A673 (cell line): ENCODE measurements around the gene PALD1. TPM values are rescaled to one million over a fixed set of nuclear protein-coding genes. Genes with fewer than 3 reads are reported as not detected.

Experiments used
- BruUV-seq: library from RNA; stranded (reverse); fragments of 400-500 nt; replicated peaks from 2 replicates; lab custom pipeline; 2021; lab: Mats Ljungman, UMichigan
- CTCF ChIA-PET: fragments of 300-600 bp; sonication (Branson Sonifier 250); formaldehyde crosslinking; loops from one replicate; lab custom pipeline; 2022; ENCODE audit warnings: antibody characterized with exemption; lab: Charles Lee
- POLR2A ChIA-PET: fragments of 300-600 bp; sonication (Branson Sonifier 250); formaldehyde crosslinking; loops from one replicate; lab custom pipeline; 2022; ENCODE audit warnings: antibody characterized with exemption; ENCODE audit not compliant: low non-redundant PET; lab: Charles Lee
- DNase-seq: peaks from one replicate; pipeline ENCODE4 v3.0.0-alpha.2; 2015; ENCODE audit warnings: low spot score
- H3K27ac ChIP-seq: fragments of 200-600 bp; sonication (generic); 2 replicates; pipeline ENCODE4 v1.5.1; 2016; ENCODE audit warnings: mixed run types, low read depth, mild to moderate bottlenecking, mixed read lengths, antibody characterized with exemption, low read length; ENCODE audit not compliant: poor library complexity, severe bottlenecking
- H3K27me3 ChIP-seq: fragments of 200-600 bp; sonication (generic); replicated peaks from 2 replicates; pipeline ENCODE4 v1.6.1; 2017; ENCODE audit warnings: mixed run types, low read depth, mild to moderate bottlenecking, mixed read lengths, antibody characterized with exemption, low read length; ENCODE audit not compliant: insufficient read depth, poor library complexity
- H3K36me3 ChIP-seq: fragments of 200-600 bp; sonication (generic); 2 replicates; pipeline ENCODE4 v1.6.1; 2016; ENCODE audit warnings: mixed run types, mild to moderate bottlenecking, mixed read lengths, antibody characterized with exemption, low read length; ENCODE audit not compliant: insufficient read depth, poor library complexity, severe bottlenecking
- H3K4me1 ChIP-seq: fragments of 200-600 bp; sonication (generic); 2 replicates; pipeline ENCODE4 v1.6.1; 2017; ENCODE audit warnings: mixed run types, mild to moderate bottlenecking, mixed read lengths, antibody characterized with exemption, low read length; ENCODE audit not compliant: insufficient read depth, poor library complexity, severe bottlenecking
- H3K4me3 ChIP-seq: fragments of 200-600 bp; sonication (generic); 2 replicates; pipeline ENCODE4 v1.5.1; 2016; ENCODE audit warnings: low read depth, mixed run types, mild to moderate bottlenecking, mixed read lengths, low read length; ENCODE audit not compliant: poor library complexity, severe bottlenecking
- H3K9me3 ChIP-seq: fragments of 200-600 bp; sonication (generic); 2 replicates; pipeline ENCODE4 v1.6.1; 2016; ENCODE audit warnings: mixed run types, low read depth, mild to moderate bottlenecking, mixed read lengths, antibody characterized with exemption, low read length; ENCODE audit not compliant: poor library complexity, severe bottlenecking
- EZH2 ChIP-seq: fragments of 200-600 bp; sonication (generic); IDR thresholded peaks from 2 replicates; pipeline ENCODE4 v1.6.1; 2017; ENCODE audit warnings: borderline replicate concordance, low read depth, mild to moderate bottlenecking, mixed read lengths, antibody characterized with exemption, low read length; ENCODE audit not compliant: poor library complexity, severe bottlenecking
- intact Hi-C: fragments of 100-400 bp; cut with micrococcal nuclease; formaldehyde crosslinking; loops from one replicate; pipeline ENCODE4 v1.10.0; 2022; ENCODE audit not compliant: unreplicated experiment
- total RNA-seq: library from RNA; stranded (reverse); gene quantifications from 2 replicates; pipeline ENCODE4 v1.2.3, GENCODE V29; 2021
- TF ChIP-seq, protein P1 (sequence below): fragments of 300-800, 200-600 bp; sonication (generic); conservative IDR thresholded peaks from 2 replicates; pipeline ENCODE4 v1.5.1; 2017; ENCODE audit warnings: low read depth, mild to moderate bottlenecking, antibody characterized with exemption, low read length, moderate library complexity, mixed read lengths

PALD1 gene
- total RNA-seq, 1 experiment from 2014 or later, result 9.0 TPM

DNA sequence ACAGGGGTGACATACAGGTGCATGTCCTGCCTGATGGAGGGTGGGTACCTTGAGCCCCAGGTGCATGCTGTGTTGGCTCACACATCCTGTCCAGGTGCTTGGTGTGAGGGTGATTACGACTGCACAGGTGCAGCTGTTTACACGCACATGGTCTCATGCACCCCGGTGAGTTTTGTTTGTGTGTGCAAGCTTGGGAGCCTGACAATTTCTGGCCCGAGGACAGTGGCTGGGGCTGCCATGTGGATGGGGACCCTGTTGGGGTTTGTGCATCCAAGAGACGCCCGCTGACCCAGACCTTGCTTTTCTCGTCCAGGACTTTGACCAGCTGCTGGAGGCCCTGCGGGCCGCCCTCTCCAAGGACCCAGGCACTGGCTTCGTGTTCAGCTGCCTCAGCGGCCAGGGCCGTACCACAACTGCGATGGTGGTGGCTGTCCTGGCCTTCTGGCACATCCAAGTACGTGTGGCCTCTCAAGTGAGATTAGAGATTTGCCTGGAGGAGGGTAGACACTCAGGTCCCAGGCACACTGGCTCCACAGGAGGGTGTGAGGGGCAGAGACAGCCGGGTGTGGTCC lies 62.3 kb downstream of the PALD1 start:
- Histone ChIP-seq H3K27me3 (no peaks in the 10 kb centered on the region), H3K4me1 (no peaks in the 10 kb centered on the region), H3K36me3 (no peaks in the 10 kb centered on the region), H3K9me3 (no peaks in the 10 kb centered on the region), H3K4me3 (no peak overlapping the region), H3K27ac (no peak overlapping the region)
- CTCF ChIA-PET, result no interaction called here
- no TSS peak for BruUV-seq
- POLR2A ChIA-PET, result no interaction called here
- TF ChIP-seq, protein P1, sequence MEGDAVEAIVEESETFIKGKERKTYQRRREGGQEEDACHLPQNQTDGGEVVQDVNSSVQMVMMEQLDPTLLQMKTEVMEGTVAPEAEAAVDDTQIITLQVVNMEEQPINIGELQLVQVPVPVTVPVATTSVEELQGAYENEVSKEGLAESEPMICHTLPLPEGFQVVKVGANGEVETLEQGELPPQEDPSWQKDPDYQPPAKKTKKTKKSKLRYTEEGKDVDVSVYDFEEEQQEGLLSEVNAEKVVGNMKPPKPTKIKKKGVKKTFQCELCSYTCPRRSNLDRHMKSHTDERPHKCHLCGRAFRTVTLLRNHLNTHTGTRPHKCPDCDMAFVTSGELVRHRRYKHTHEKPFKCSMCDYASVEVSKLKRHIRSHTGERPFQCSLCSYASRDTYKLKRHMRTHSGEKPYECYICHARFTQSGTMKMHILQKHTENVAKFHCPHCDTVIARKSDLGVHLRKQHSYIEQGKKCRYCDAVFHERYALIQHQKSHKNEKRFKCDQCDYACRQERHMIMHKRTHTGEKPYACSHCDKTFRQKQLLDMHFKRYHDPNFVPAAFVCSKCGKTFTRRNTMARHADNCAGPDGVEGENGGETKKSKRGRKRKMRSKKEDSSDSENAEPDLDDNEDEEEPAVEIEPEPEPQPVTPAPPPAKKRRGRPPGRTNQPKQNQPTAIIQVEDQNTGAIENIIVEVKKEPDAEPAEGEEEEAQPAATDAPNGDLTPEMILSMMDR, result 0 out of 2 replicates have a peak, but pooled peaks have one; percentile 24
- TF ChIP-seq EZH2, result no peak
- DNase-seq, result no peak
- intact Hi-C loops, result loop anchor here (5.0 kb wide), 1 partner anchor 79 kb away; no protein-coding TSS in a partner anchor

DNA sequence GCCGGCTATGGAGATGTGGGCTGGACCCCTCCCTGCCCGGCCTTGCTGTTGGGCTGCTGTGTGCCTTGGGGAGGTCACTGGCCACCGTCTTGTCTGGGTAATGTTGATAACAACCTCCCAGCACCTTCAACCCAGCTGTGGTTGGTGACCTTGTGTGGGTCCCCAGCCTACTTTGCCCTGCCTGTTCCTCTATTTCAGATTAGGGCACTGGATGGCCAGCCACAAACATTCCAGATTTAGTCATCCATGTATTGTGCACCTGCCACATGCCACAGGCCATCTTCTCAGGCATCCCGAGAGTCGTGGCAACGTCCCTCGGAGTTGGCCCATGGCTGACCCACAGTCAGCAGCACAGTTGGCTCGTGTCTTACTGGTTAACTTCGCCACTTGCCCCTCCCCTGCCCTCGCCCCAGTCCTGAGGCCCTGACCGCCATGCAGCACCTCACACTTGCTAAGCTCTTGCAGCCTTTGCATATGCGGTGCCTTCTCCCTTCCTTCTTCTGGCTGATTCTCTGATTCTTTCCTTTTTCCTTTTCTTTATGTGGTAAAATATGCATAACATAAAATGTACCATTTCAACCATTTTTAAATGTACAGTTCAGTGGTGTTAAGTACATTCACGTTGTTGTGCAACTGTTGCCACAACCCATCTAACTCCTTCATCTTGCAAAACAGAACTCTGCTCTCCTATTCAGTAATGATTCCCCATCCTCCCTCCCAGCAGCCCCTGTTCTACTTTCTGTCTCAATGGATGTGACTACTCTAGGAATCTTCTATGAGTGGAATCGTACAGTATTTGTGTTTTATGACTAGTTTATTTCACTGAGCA lies 63.4 kb downstream of the PALD1 start:
- H3K27ac ChIP-seq, result no peak overlapping the region
- CTCF ChIA-PET, result no interaction called here
- intact Hi-C loops, result loop anchor here (5.0 kb wide), 1 partner anchor 80 kb away; no protein-coding TSS in a partner anchor
- no peak for TF ChIP-seq EZH2
- TF ChIP-seq, protein P1, result no peak
- BruUV-seq, result no TSS peak
- no peaks in the 10 kb centered on the region for H3K9me3 ChIP-seq
- DNase-seq, result no peak
- no peak overlapping the region for H3K4me3 ChIP-seq
- no peaks in the 10 kb centered on the region for H3K36me3 ChIP-seq
- no peaks in the 10 kb centered on the region for H3K4me1 ChIP-seq
- POLR2A ChIA-PET, result no interaction called here
- H3K27me3 ChIP-seq, result no peaks in the 10 kb centered on the region

DNA sequence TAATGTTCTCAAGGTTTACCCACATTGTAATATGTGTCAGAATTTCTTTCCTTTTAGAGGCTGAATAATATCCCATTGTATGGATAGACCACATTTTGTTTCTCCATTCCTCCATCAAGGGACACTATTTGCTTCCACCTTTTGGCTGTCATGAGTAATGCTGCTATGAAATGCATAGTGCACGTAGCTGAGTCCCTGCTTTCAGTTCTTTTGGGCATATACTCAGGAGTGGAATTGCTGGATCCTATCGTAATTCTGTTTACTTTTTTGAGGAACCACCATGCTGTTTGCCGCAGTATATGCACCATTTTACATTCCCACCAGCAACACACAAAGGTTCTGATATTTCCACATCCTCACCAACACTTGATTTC lies 64.0 kb downstream of the PALD1 start:
- H3K9me3 ChIP-seq, result no peaks in the 10 kb centered on the region
- intact Hi-C loops, result loop anchor here (5.0 kb wide), 1 partner anchor 80 kb away; no protein-coding TSS in a partner anchor
- no peaks in the 10 kb centered on the region for H3K27me3 ChIP-seq
- no peaks in the 10 kb centered on the region for H3K36me3 ChIP-seq
- no TSS peak for BruUV-seq
- TF ChIP-seq, protein P1, result 0 out of 2 replicates have a peak, but pooled peaks have one; percentile 20
- TF ChIP-seq EZH2, result no peak
- no peak overlapping the region for H3K27ac ChIP-seq
- no peak overlapping the region for H3K4me3 ChIP-seq
- DNase-seq, result no peak
- H3K4me1 ChIP-seq, result no peaks in the 10 kb centered on the region
- ChIA-PET POLR2A (no interaction called here), CTCF (no interaction called here)
